ENCODE results near the gene CHRM4.

The CHRM4 gene

GRCh38 chr11:46413760-46414465 lies 22.3 kb upstream of the CHRM4 start:
- H3K27me3 Mint-ChIP-seq, result no peaks in the 10 kb centered on the region
- peak overlapping the region; percentile 8 to 75 for H3K27ac Mint-ChIP-seq
- H3K4me1 Mint-ChIP-seq, result peaks cover 33% of the 10 kb centered on the region
- ATAC-seq (no peak), DNase-seq (no peak)
- no peaks in the 10 kb centered on the region for H3K9me3 Mint-ChIP-seq
- no peak overlapping the region for H3K4me3 Mint-ChIP-seq

GRCh38 chr11:46410021-46410420 lies 18.4 kb upstream of the CHRM4 start:
- DNase-seq, result no peak
- Mint-ChIP-seq H3K4me3 (no peak overlapping the region), H3K27me3 (no peaks in the 10 kb centered on the region), H3K9me3 (no peaks in the 10 kb centered on the region), H3K4me1 (peaks cover 15% of the 10 kb centered on the region), H3K27ac (peak overlapping the region in 1 of 2 donors; percentile 89)
- ATAC-seq, result no peak

- ATAC-seq (no peak), DNase-seq (no peak)
- Mint-ChIP-seq H3K9me3 (no peaks in the 10 kb centered on the region), H3K27me3 (no peaks in the 10 kb centered on the region), H3K27ac (no peak overlapping the region), H3K4me1 (peaks cover under 1% of the 10 kb centered on the region), H3K4me3 (no peak overlapping the region)
Observed at GRCh38 chr11:46408407-46408986, 16.9 kb upstream of the CHRM4 start.

- no peak overlapping the region for H3K4me3 Mint-ChIP-seq
- no peaks in the 10 kb centered on the region for H3K9me3 Mint-ChIP-seq
- H3K4me1 Mint-ChIP-seq, result no peaks in the 10 kb centered on the region
Observed at GRCh38 chr11:46407635-46408034, 16.1 kb upstream of the CHRM4 start.

GRCh38 chr11:46404476-46405017 lies 13.0 kb upstream of the CHRM4 start:
- Mint-ChIP-seq H3K4me1 (no peaks in the 10 kb centered on the region), H3K27ac (peak overlapping the region in 1 of 2 donors; percentile 79), H3K9me3 (no peaks in the 10 kb centered on the region), H3K27me3 (no peaks in the 10 kb centered on the region), H3K4me3 (no peak overlapping the region)
- no peak for DNase-seq
- no peak for ATAC-seq

More at GRCh38 chr11:46407635-46408034, 16.1 kb upstream of the CHRM4 start:
- H3K27me3 Mint-ChIP-seq, result no peaks in the 10 kb centered on the region
- H3K27ac Mint-ChIP-seq, result no peak overlapping the region
- no peak for DNase-seq
- no peak for ATAC-seq

GRCh38 chr11:46402957-46403902 lies 11.7 kb upstream of the CHRM4 start:
- Mint-ChIP-seq H3K9me3 (no peaks in the 10 kb centered on the region), H3K4me1 (no peaks in the 10 kb centered on the region), H3K27me3 (no peaks in the 10 kb centered on the region), H3K27ac (no peak overlapping the region), H3K4me3 (no peak overlapping the region)
- DNase-seq (no peak), ATAC-seq (no peak)

- Mint-ChIP-seq H3K4me3 (no peak overlapping the region), H3K27me3 (peaks cover 21% of the 10 kb centered on the region), H3K9me3 (no peaks in the 10 kb centered on the region), H3K27ac (no peak overlapping the region), H3K4me1 (peaks cover 11% of the 10 kb centered on the region)
- no peak for ATAC-seq
- no peak for DNase-seq
Observed at GRCh38 chr11:46397526-46397925, 6.0 kb upstream of the CHRM4 start.

- DNase-seq, result no peak
- peaks cover 33% of the 10 kb centered on the region for H3K4me1 Mint-ChIP-seq
- no peak overlapping the region for H3K4me3 Mint-ChIP-seq
- peaks cover 47% of the 10 kb centered on the region for H3K27me3 Mint-ChIP-seq
- no peaks in the 10 kb centered on the region for H3K9me3 Mint-ChIP-seq
- peak overlapping the region in 1 of 2 donors; percentile 34 for H3K27ac Mint-ChIP-seq
- no peak for ATAC-seq
Observed at GRCh38 chr11:46393759-46394158, 2.2 kb upstream of the CHRM4 start.

- DNase-seq, result no peak
- Mint-ChIP-seq H3K27me3 (peaks cover 53% of the 10 kb centered on the region), H3K4me3 (peak overlapping the region; percentile 79 to 94), H3K9me3 (no peaks in the 10 kb centered on the region), H3K27ac (peak overlapping the region in 1 of 2 donors; percentile 72), H3K4me1 (peaks cover 38% of the 10 kb centered on the region)
- no peak for ATAC-seq
Observed at GRCh38 chr11:46393231-46393616, 1.6 kb upstream of the CHRM4 start.

GRCh38 chr11:46392421-46393230 lies 1.1 kb upstream of the CHRM4 start:
- ATAC-seq (peak; percentile 76), DNase-seq (peak; percentile 81 to 84)
- Mint-ChIP-seq H3K27me3 (peaks cover 59% of the 10 kb centered on the region), H3K4me1 (peaks cover 44% of the 10 kb centered on the region), H3K4me3 (peak overlapping the region; percentile 79 to 94), H3K9me3 (no peaks in the 10 kb centered on the region), H3K27ac (peak overlapping the region in 1 of 2 donors; percentile 72)

GRCh38 chr11:46391186-46391577 lies 394 bp downstream of the CHRM4 start:
- H3K27me3 Mint-ChIP-seq, result peaks cover 73% of the 10 kb centered on the region
- no peak for ATAC-seq
- no peak for DNase-seq
- H3K4me3 Mint-ChIP-seq, result peak overlapping the region; percentile 64 to 76
- peaks cover 58% of the 10 kb centered on the region for H3K4me1 Mint-ChIP-seq
- H3K27ac Mint-ChIP-seq, result no peak overlapping the region
- H3K9me3 Mint-ChIP-seq, result no peaks in the 10 kb centered on the region

GRCh38 chr11:46390331-46391171 lies 1.0 kb downstream of the CHRM4 start:
- no peak for DNase-seq
- Mint-ChIP-seq H3K27ac (peak overlapping the region in 1 of 2 donors; percentile 86), H3K4me1 (peaks cover 60% of the 10 kb centered on the region), H3K9me3 (no peaks in the 10 kb centered on the region), H3K4me3 (peak overlapping the region; percentile 64 to 76), H3K27me3 (peaks cover 80% of the 10 kb centered on the region)
- no peak for ATAC-seq

- DNase-seq (peak; percentile 54 to 66), ATAC-seq (peak; percentile 64)
- H3K27me3 Mint-ChIP-seq, result peaks cover 88% of the 10 kb centered on the region
- H3K4me3 Mint-ChIP-seq, result peak overlapping the region; percentile 61 to 76
- no peaks in the 10 kb centered on the region for H3K9me3 Mint-ChIP-seq
- H3K4me1 Mint-ChIP-seq, result peaks cover 60% of the 10 kb centered on the region
- H3K27ac Mint-ChIP-seq, result no peak overlapping the region
Observed at GRCh38 chr11:46389450-46390330, 1.9 kb downstream of the CHRM4 start.

Data from stimulated activated naive CD8-positive, alpha-beta T cell treated with anti-CD3 and anti-CD28 coated beads, Interleukin-15, amount 100 ng/mL, for 72 hours (primary cell).